ENCODE data around the gene DGKG.

DNA sequence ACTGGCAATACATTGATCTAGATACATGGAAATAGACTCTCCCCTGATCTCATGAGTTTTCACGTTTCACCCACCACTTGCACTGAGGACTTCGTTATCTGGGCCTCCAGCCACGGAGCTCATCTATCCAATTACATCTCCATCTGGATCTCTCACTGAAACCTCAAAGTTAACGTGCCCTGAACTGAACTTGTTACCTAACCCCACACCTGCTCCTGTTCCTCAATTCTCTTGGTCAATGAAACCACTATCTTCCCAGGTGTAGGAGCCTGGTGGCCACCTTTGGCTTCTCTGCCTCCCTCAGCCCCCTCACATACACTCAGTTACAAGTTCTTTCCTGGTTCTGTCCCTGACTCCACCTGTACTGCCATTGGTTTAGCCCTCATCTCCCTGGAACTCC, 9.7 kb downstream of the DGKG start:
- TF ChIP-seq NR2F1 (conservative IDR thresholded peaks at IDR 0.05): no peak
- TF ChIP-seq ZNF24 (IDR thresholded peaks at IDR 0.05): no peak
- no peak for TF ChIP-seq HDAC6 (IDR thresholded peaks at IDR 0.05; ENCODE audit: unreplicated experiment)
- TF ChIP-seq MYC (IDR thresholded peaks at IDR 0.05; ENCODE audit: insufficient read depth, insufficient read length, insufficient replicate concordance, low read length, severe bottlenecking): no peak
- TF ChIP-seq, protein P1, sequence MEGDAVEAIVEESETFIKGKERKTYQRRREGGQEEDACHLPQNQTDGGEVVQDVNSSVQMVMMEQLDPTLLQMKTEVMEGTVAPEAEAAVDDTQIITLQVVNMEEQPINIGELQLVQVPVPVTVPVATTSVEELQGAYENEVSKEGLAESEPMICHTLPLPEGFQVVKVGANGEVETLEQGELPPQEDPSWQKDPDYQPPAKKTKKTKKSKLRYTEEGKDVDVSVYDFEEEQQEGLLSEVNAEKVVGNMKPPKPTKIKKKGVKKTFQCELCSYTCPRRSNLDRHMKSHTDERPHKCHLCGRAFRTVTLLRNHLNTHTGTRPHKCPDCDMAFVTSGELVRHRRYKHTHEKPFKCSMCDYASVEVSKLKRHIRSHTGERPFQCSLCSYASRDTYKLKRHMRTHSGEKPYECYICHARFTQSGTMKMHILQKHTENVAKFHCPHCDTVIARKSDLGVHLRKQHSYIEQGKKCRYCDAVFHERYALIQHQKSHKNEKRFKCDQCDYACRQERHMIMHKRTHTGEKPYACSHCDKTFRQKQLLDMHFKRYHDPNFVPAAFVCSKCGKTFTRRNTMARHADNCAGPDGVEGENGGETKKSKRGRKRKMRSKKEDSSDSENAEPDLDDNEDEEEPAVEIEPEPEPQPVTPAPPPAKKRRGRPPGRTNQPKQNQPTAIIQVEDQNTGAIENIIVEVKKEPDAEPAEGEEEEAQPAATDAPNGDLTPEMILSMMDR (IDR thresholded peaks at IDR 0.05 in 2 of 3, conservative IDR thresholded peaks at IDR 0.05 in 1 of 3; ENCODE audit: control insufficient read depth in 2 of 3, extremely low read depth in 1 of 3, insufficient read depth in 1 of 3, low read depth in 3 of 3, low read length in 3 of 3): no peak
- TF ChIP-seq HDGF (IDR thresholded peaks at IDR 0.05): no peak
- no peak for TF ChIP-seq POLR2A (IDR thresholded peaks at IDR 0.05; ENCODE audit: low read depth, low read length)
- TF ChIP-seq GABPA (IDR thresholded peaks at IDR 0.05; ENCODE audit: low read depth): no peak
- TF ChIP-seq, protein P2, sequence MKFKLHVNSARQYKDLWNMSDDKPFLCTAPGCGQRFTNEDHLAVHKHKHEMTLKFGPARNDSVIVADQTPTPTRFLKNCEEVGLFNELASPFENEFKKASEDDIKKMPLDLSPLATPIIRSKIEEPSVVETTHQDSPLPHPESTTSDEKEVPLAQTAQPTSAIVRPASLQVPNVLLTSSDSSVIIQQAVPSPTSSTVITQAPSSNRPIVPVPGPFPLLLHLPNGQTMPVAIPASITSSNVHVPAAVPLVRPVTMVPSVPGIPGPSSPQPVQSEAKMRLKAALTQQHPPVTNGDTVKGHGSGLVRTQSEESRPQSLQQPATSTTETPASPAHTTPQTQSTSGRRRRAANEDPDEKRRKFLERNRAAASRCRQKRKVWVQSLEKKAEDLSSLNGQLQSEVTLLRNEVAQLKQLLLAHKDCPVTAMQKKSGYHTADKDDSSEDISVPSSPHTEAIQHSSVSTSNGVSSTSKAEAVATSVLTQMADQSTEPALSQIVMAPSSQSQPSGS (IDR thresholded peaks at IDR 0.05; ENCODE audit: low read length): no peak
